ENCODE data around the gene NPY2R.

DNA sequence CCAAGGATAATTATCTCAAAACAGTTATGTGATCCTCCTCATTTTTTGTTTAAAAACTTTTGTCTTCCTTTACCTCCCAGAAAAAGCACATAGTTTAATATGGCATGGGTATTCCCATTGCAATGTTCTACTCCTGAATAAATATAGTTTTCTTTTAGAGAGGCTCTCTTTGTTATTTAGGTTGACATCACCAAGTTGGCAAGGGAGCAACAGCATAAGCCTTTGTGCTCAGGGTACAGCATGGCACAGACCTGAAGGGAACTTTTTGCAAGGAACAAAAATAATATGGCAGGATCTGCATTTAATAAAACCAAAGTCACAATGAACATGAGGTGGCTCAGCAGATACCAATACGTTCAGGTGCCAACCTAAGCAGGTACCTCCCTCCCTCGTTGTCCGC is 47.1 kb upstream of the NPY2R start:
- no peak for TF ChIP-seq CTCF (IDR thresholded peaks at IDR 0.05; ENCODE audit: insufficient read depth, low read length, poor library complexity, severe bottlenecking)
- TF ChIP-seq EZH2phosphoT487 (conservative IDR thresholded peaks at IDR 0.05; ENCODE audit: low read length): no peak
